NCI-H1417 (cell line): ENCODE data around the gene CAMK2N2.
A peak's percentile ranks its signal among the peaks of the same experiment; 100 is the strongest.

ENCODE experiments used
- DNase-seq, 3 experiments: peaks; one replicate each; lab custom pipeline; 2025; lab: John Stamatoyannopoulos, UW

CAMK2N2 gene

GRCh38 chr3:184240384-184241140 lies 20.8 kb downstream of the CAMK2N2 start:
- DNase-seq: no peak

DNA sequence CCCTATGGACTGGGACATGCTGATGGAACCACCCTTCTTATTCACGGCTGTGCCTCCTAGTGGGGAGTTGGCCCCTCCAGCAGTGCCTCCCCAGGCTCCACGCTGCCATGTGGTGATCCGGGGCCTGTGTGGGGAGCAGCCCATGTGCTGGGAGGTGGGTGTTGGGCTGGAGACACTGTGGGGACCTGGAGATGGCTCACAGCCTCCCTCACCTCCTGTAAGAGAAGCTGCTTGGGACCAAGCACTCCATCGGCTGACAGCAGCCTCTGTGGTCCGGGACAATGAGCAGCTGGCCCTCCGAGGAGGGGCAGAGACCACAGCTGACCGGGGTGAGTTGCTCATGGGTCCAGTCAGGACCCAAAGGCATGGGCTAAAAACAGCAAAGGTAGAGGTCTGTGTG lies 21.6 kb downstream of the CAMK2N2 start:
- DNase-seq: no peak

- DNase-seq: no peak
Measured at GRCh38 chr3:184239221-184239620, 22.1 kb downstream of the CAMK2N2 start.

DNA sequence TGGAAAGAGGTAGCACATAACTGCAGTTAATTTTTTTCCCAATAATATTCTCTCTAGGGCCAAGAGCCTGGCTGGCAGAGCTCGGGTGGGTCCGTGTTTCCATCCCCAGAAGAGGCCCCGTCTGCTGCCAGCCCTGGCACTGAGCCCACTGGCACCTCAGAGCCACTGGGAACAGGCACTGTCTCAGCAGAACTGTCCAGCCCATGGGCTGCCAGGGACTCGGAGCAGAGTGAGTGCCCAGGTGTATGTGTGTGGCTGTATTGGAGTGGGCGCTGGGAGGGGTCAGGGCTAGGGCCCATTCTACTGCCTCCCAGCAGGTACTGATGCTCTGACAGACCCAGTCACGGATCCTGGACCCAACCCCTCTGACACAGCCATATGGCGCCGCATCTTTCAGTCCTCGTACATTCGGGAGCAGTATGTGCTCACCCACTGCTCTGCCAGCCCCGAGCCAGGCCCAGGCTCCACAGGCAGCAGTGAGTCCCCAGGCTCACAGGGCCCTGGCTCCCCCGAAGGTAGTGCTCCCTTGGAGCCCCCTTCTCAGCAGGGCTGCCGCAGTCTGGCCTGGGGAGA lies 23.0 kb downstream of the CAMK2N2 start:
- no peak for DNase-seq

DNA sequence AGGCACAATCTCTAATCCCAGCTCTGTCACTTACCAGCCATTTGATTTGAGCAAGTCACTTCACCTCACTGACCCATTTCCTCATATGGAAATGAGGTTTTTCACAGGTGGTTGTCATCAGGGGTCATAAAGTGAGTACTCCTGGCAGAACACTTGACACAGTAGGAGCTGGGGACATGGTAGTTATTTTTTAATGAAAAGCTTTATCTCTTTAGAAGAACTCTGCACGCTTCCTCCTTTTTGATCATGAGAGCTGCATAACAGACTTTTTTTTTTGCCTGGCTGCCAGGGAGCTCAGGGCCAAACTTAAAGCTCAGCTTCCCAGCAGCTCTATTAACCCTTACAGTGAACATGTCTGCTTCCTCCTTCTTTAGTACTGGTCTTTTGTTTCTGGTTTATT lies 23.5 kb downstream of the CAMK2N2 start:
- DNase-seq: peak in 1 of 3 experiments; percentile 41

DNA sequence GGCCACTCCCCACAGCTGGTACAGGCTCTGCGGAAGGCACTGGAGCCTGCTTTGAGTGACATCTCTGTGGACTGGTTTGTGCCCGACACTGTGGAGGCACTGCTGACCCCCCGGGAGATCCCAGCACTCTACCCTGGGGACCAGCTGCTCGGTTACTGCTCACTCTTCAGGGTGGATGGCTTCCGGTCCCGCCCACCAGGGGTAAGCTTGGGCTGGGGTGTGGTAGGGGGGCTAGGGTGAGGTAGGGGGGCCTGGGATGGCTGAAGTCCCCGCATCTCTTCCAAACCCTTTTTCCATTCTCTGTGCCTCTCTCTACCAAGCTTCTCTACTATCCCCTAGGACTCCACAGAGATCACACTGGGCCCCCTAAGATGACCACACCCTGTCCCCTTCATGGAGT lies 24.1 kb downstream of the CAMK2N2 start:
- no peak for DNase-seq

DNA sequence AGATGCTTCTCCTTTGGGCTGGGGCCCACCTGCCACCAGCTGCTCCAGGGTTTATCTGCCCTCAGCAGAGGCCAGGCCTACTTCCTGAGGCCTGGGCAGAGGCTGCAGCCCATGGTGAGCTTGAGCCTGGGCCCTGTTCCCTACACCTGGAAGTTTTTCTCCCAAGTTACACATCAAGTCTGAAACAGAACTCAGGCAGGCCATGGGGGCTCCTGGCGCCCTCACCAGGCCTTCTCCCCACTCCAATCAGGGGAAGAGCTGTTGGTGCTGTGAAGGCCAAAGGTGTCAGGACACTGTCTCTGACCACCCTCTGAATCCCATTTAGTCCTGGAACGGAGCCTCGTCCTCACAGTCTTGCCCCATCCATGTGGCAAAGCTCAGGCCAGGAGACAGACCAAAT lies 24.7 kb downstream of the CAMK2N2 start:
- DNase-seq: no peak

DNA sequence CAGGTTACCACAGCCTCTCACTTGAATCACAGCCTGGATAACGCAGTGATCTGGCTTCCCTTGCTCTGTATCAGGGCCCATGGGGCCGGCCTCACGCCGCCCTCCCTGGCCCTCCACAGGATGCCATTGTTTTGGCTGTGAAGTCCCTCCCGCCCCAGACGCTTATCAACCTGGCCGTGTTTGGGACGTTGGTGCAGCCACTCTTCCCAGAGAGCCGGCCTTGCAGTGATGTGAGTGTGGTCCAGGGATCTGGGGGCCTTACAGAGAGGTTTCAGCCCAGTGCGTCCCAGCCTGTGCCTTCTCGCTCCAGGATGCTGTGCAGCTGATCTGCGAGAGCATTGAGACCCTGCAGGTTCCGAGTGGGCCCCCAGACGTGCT lies 25.3 kb downstream of the CAMK2N2 start:
- DNase-seq: no peak

- peak in 2 of 3 experiments; percentile 15 to 45 for DNase-seq
Measured at GRCh38 chr3:184235381-184236032, 25.8 kb downstream of the CAMK2N2 start.

GRCh38 chr3:184234671-184235380 lies 26.5 kb downstream of the CAMK2N2 start:
- DNase-seq: no peak

GRCh38 chr3:184234224-184234623 lies 27.1 kb downstream of the CAMK2N2 start:
- DNase-seq: no peak

GRCh38 chr3:184233127-184233843 lies 28.1 kb downstream of the CAMK2N2 start:
- no peak for DNase-seq

DNA sequence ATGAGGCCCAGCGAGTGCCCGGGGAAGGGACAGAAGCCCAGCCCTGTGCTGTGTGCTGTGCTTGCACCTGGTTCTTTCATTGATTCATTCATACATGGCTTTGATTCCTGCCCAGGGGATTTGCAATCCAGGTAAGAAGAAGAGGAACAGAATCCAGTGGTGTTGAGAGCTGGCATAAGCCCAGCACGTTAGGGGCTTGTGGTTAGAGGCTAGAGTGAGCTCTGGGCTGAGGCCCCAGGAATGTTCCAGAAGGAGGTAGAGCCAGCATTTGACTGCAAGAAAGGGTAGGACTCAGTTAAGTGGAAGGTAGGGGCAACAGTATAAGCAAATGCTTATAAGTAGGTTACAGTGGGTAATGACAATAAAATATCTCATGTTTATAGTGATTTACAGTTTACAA lies 29.7 kb downstream of the CAMK2N2 start:
- no peak for DNase-seq

DNA sequence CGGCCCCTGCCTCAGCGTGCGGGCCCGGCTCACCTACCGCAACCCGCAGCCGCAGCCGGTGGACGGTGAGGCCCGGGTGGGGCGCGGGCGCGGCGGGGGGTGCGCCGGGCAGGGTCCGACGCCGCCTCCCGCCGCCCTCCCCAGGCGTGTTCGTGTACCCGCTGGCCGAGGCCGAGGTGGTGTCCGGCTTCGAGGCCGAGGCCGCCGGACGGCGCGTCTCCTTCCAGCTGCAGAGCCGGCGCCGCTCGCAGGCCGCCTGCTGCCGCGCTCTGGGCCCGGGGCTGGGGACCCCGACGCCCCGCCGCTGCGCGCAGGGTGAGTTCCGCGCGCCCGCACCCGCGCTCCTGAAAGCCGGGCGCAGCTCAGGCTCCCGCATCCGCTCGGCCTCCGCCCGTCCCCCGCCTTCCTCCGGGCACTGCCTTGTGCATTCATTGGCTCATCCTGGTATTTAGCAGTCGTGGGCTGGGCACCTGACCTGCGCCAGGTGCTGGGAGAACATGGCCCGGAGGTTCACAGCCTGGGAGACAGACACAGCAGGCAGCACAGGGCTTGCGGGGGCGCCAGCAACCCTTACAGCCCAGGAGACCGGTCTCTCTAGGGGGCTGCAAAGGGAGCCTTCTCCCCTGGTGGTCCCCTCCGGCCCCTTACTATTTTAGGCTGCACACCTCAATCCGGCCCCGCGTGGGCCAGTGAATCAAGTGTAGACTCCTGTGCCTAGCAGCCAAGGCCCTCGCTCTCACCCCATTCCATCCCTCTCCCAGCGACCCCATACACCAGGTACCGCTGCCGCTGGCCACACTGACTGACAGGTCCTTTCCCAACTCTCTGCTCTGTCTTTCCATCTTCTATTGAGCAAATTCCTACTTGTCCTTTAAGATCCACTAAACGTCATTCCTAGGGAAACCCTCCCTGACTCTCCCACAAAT lies 30.5 kb downstream of the CAMK2N2 start:
- peak; percentile 14 to 84 (median 80) for DNase-seq

GRCh38 chr3:184230081-184230602 lies 31.2 kb downstream of the CAMK2N2 start:
- peak; percentile 13 to 83 (median 83) for DNase-seq

- peak; percentile 70 to 91 (median 89) for DNase-seq
Measured at GRCh38 chr3:184229394-184230080, 31.8 kb downstream of the CAMK2N2 start, which contains the start of gene VWA5B2. Gene VWA5B2 (plus strand): TSS chr3:184229585. CDS start chr3:184230529, 944 bp downstream.

DNA sequence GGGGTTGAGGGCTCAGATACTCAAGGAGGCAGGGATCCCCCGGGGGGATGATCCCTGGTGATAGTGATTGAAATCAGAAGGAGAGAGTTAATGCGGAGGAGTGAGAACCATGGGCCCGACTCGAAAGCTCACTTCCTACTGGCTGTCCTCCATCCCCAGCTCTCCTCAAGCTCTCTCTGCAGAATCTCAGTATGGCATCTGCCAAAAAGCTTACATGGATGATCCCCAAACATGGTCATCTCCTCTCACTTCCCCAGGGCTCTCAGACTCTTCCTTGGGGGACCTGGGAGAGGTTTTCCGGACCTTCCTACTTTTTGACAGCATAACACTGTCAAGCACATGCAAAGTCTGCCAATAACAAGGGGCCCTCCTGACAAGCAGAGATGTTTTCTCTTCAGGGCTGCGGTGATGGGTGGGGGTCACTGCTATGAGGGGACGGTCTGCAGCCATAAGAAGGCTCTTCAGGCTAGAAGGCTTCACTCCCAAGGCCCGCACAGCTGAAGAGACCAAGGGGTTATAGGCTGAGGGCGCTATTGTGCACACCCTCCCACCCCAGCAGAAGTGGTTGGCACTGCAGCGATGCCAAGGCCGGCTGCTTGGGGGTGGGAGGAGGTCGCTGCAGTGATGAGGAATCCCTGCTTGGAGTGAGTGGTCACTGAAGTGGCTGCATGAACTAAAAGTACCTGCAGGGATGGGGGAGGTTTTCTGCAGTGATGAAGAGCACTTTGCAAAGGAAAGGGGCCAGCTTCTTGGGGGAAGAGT lies 32.8 kb downstream of the CAMK2N2 start:
- DNase-seq: peak in 1 of 3 experiments; percentile 45

GRCh38 chr3:184227481-184227935 lies 33.8 kb downstream of the CAMK2N2 start:
- peak; percentile 36 to 57 (median 46) for DNase-seq

- no peak for DNase-seq
Measured at GRCh38 chr3:184223946-184224345, 37.4 kb downstream of the CAMK2N2 start.
